Activated CD8-positive, alpha-beta memory T cell treated with anti-CD3 and anti-CD28 coated beads, Interleukin-2, amount 50 U/mL, for 1 hour (primary cell): Measurements from ENCODE around the gene SMIM32.

Experiments used
- DNase-seq: peaks from one replicate; pipeline ENCODE4 v3.0.0-alpha.2; 2020; ENCODE audit errors: extremely low read depth

The SMIM32 gene

GRCh38 chr5:136207631-136208030 lies 14.7 kb upstream of the SMIM32 start:
- DNase-seq: no peak

GRCh38 chr5:136206361-136206760 lies 13.4 kb upstream of the SMIM32 start:
- DNase-seq: no peak

GRCh38 chr5:136205941-136206340 lies 13.0 kb upstream of the SMIM32 start:
- DNase-seq: no peak

- no peak for DNase-seq
These were observed 12.2 kb upstream of the SMIM32 start for GRCh38 chr5:136205061-136205702.

GRCh38 chr5:136203303-136203922 lies 10.5 kb upstream of the SMIM32 start:
- no peak for DNase-seq

- DNase-seq: no peak
These were observed 9.7 kb upstream of the SMIM32 start for GRCh38 chr5:136202469-136203205.

GRCh38 chr5:136201870-136202269 lies 8.9 kb upstream of the SMIM32 start:
- DNase-seq: no peak

- DNase-seq: no peak
These were observed 7.8 kb upstream of the SMIM32 start for GRCh38 chr5:136200761-136201160.

GRCh38 chr5:136200130-136200529 lies 7.2 kb upstream of the SMIM32 start:
- DNase-seq: no peak

- no peak for DNase-seq
These were observed 6.4 kb upstream of the SMIM32 start for GRCh38 chr5:136199408-136199807.

GRCh38 chr5:136198453-136198852 lies 5.5 kb upstream of the SMIM32 start:
- DNase-seq: no peak

GRCh38 chr5:136197462-136198142 lies 4.6 kb upstream of the SMIM32 start:
- no peak for DNase-seq

- DNase-seq: no peak
These were observed 3.2 kb upstream of the SMIM32 start for GRCh38 chr5:136195971-136196820.

- DNase-seq: no peak
These were observed 1.6 kb upstream of the SMIM32 start for GRCh38 chr5:136194576-136194975.

- no peak for DNase-seq
These were observed 467 bp upstream of the SMIM32 start for GRCh38 chr5:136193322-136193935.

GRCh38 chr5:136192015-136192525 lies 892 bp downstream of the SMIM32 start:
- no peak for DNase-seq

GRCh38 chr5:136191304-136192014 lies 1.5 kb downstream of the SMIM32 start:
- DNase-seq: no peak

GRCh38 chr5:136190904-136191303 lies 2.1 kb downstream of the SMIM32 start:
- no peak for DNase-seq

- no peak for DNase-seq
These were observed 2.8 kb downstream of the SMIM32 start for GRCh38 chr5:136190091-136190720.

GRCh38 chr5:136188859-136189258 lies 4.1 kb downstream of the SMIM32 start:
- DNase-seq: no peak
